Jurkat, Clone E6-1 (cell line): Measurements from ENCODE around the gene ZNF606.
A peak's percentile ranks its signal among the peaks of the same experiment; 100 is the strongest.

Experiments used
- DNase-seq: peaks from one replicate; pipeline ENCODE4 v3.0.0-alpha.2; 2011; ENCODE audit warnings: low read depth, low spot score
- H3K4me3 ChIP-seq: 2 replicates; pipeline ENCODE4 v1.5.1; 2011; ENCODE audit warnings: mild to moderate bottlenecking, low read length, control low read depth, moderate library complexity

The ZNF606 gene

GRCh38 chr19:57947088-57947418 lies 55.6 kb downstream of the ZNF606 start:
- peak overlapping the region; percentile 82 for H3K4me3 ChIP-seq
- DNase-seq = no peak

GRCh38 chr19:57946316-57946715 lies 56.3 kb downstream of the ZNF606 start:
- no peak for DNase-seq
- peak overlapping the region; percentile 82 for H3K4me3 ChIP-seq

GRCh38 chr19:57941593-57941992 lies 61.0 kb downstream of the ZNF606 start:
- no peak for DNase-seq
- no peak overlapping the region for H3K4me3 ChIP-seq

GRCh38 chr19:57935731-57936130 lies 66.9 kb downstream of the ZNF606 start:
- H3K4me3 ChIP-seq = no peak overlapping the region
- no peak for DNase-seq

DNA sequence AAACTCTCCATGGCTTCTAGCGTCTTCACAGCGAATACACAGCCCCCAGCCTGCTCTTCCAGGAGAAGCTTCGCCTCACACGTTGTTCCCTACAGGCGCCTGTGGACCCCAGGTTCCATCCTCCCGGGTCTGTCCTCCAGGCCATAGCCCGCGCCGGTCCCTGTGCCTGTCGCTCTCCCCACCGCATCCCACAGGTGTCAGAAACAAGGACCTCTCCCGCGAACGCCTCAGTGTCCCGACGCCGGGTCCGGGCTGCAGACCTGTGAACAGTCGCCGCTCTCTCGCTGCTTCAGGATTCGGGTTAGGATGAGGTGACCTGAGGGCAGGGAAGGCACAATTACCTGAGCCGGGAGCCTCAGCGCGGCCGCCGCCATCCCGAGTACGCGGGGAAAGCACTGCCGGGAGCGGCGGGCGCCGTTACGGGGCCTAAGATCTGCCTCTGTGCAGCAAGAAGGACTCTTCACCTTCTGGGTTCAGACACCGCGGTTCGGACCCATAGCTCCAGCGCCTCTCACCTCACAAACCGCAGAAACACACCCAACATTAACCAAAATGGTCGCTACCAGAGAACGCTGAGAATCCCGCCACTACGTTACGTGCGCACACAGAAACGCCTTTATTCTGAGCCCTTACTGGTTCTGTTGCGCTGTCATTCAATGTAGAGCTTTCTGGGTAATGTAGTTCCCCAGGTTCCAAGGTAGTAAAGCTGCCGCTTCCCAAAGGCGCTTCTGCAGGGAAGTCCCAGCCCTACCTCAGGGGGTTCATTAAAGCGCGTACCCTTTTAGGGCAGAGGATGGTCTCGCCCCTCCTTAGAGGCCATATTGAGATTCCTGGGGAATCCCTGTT lies 67.6 kb downstream of the ZNF606 start, which contains the start of gene ZNF418:
TSS of gene ZNF418 (minus strand) at position 583 of the 846 bp plus-strand sequence. CDS start 1,580 bp downstream, outside the sequence.
- no peak for DNase-seq

GRCh38 chr19:57927587-57927986 lies 75.0 kb downstream of the ZNF606 start:
- H3K4me3 ChIP-seq = no peak overlapping the region
- DNase-seq = no peak

More for the DNA sequence above, 67.6 kb downstream of the ZNF606 start, which contains the start of gene ZNF418:
- H3K4me3 ChIP-seq = no peak within 1 kb of the TSS
